PC-9 (cell line): ENCODE measurements around the gene OPN3.

Experiments
- CTCF ChIP-seq: fragments of 200-600 bp; sonication (generic); conservative IDR thresholded peaks from 2 replicates; pipeline ENCODE4 v1.6.1; 2017; ENCODE audit warnings: mixed run types, antibody characterized with exemption, mild to moderate bottlenecking, moderate library complexity
- EZH2 ChIP-seq: fragments of 200-600 bp; sonication (generic); IDR thresholded peaks from 2 replicates; pipeline ENCODE4 v1.8.0; 2017; ENCODE audit warnings: antibody characterized with exemption, low read depth

GRCh38 chr1:241596633-241597032, 43.5 kb downstream of the OPN3 start:
- no peak for TF ChIP-seq CTCF
- no peak for TF ChIP-seq EZH2
